ENCODE results near the gene MSANTD2.
A peak's percentile ranks its signal among the peaks of the same experiment; 100 is the strongest.

The MSANTD2 gene

GRCh38 chr11:124804884-124805283, 4.7 kb upstream of the MSANTD2 start:
- ATAC-seq, result no peak

GRCh38 chr11:124801636-124802312, 1.6 kb upstream of the MSANTD2 start:
- TF ChIP-seq ESRRG (CRISPR knock-in tag; IDR thresholded peaks at IDR 0.05) (no peak), ARNTL (CRISPR knock-in tag; IDR thresholded peaks at IDR 0.05; ENCODE audit: borderline replicate concordance, low read depth) (no peak), OSR1 (CRISPR knock-in tag; IDR thresholded peaks at IDR 0.05) (no peak), TSHZ2 (CRISPR knock-in tag; IDR thresholded peaks at IDR 0.05) (no peak)
- ATAC-seq, result no peak

More at GRCh38 chr11:124804884-124805283, 4.7 kb upstream of the MSANTD2 start:
- TF ChIP-seq RARB (CRISPR knock-in tag; IDR thresholded peaks at IDR 0.05) (no peak), POU6F1 (CRISPR knock-in tag; IDR thresholded peaks at IDR 0.05; ENCODE audit: borderline replicate concordance, low read depth) (no peak), ARNTL (CRISPR knock-in tag; IDR thresholded peaks at IDR 0.05; ENCODE audit: borderline replicate concordance, low read depth) (no peak), ZNF8 (CRISPR knock-in tag; IDR thresholded peaks at IDR 0.05) (no peak), CREB5 (CRISPR knock-in tag; IDR thresholded peaks at IDR 0.05; ENCODE audit: low read depth) (no peak), GLIS3 (CRISPR knock-in tag; IDR thresholded peaks at IDR 0.05) (no peak), PPARA (CRISPR knock-in tag; IDR thresholded peaks at IDR 0.05; ENCODE audit: borderline replicate concordance) (no peak), ISL1 (CRISPR knock-in tag; IDR thresholded peaks at IDR 0.05) (no peak), ZFP3 (CRISPR knock-in tag; IDR thresholded peaks at IDR 0.05) (no peak), ZFP30 (CRISPR knock-in tag; IDR thresholded peaks at IDR 0.05) (no peak), TCF4 (CRISPR knock-in tag; IDR thresholded peaks at IDR 0.05; ENCODE audit: borderline replicate concordance) (no peak), ZNF565 (CRISPR knock-in tag; conservative IDR thresholded peaks at IDR 0.05; ENCODE audit: low read depth) (no peak), ESRRG (CRISPR knock-in tag; IDR thresholded peaks at IDR 0.05) (no peak), OSR1 (CRISPR knock-in tag; IDR thresholded peaks at IDR 0.05) (no peak), CSDC2 (CRISPR knock-in tag; IDR thresholded peaks at IDR 0.05) (no peak)

GRCh38 chr11:124801014-124801413, 808 bp upstream of the MSANTD2 start:
- peak; percentile 24 for ATAC-seq
- no peak for TF ChIP-seq CSDC2 (CRISPR knock-in tag; IDR thresholded peaks at IDR 0.05)
- no peak for TF ChIP-seq GLIS3 (CRISPR knock-in tag; IDR thresholded peaks at IDR 0.05)
- no peak for TF ChIP-seq TOX (CRISPR knock-in tag; IDR thresholded peaks at IDR 0.05; ENCODE audit: borderline replicate concordance)
- TF ChIP-seq CSRNP3 (CRISPR knock-in tag; IDR thresholded peaks at IDR 0.05), result no peak
- TF ChIP-seq ISL1 (CRISPR knock-in tag; IDR thresholded peaks at IDR 0.05), result no peak
- TF ChIP-seq TCF4 (CRISPR knock-in tag; IDR thresholded peaks at IDR 0.05; ENCODE audit: borderline replicate concordance), result no peak
- no peak for TF ChIP-seq ZNF70 (CRISPR knock-in tag; IDR thresholded peaks at IDR 0.05)
- TF ChIP-seq OSR1 (CRISPR knock-in tag; IDR thresholded peaks at IDR 0.05), result no peak
- no peak for TF ChIP-seq PATZ1 (CRISPR knock-in tag; IDR thresholded peaks at IDR 0.05; ENCODE audit: borderline replicate concordance)
- TF ChIP-seq TSHZ2 (CRISPR knock-in tag; IDR thresholded peaks at IDR 0.05), result no peak

All from SK-N-SH treated with all-trans-retinoic acid at 6 μM for 48 hours (cell line).